ENCODE results near the gene COPZ2.

GRCh38 chr17:48070195-48070594 is 32.6 kb upstream of the COPZ2 start:
- TF ChIP-seq ZNF274 (IDR thresholded peaks at IDR 0.05; ENCODE audit: low read depth, low read length) = no peak
- no peak for TF ChIP-seq SUZ12 (IDR thresholded peaks at IDR 0.05; ENCODE audit: extremely low read depth, insufficient read depth, insufficient read length)
- TF ChIP-seq YY1 (IDR thresholded peaks at IDR 0.05; ENCODE audit: insufficient read depth, insufficient read length) = no peak

All from NT2/D1 (cell line).